Smooth muscle cell of the coronary artery (primary cell): ENCODE measurements around the gene ZXDA. TPM values are rescaled to one million over a fixed set of nuclear protein-coding genes. Genes with fewer than 3 reads are reported as not detected.

Source experiments
- total RNA-seq: library from RNA; depleted of rRNA; stranded (reverse); fragments of >200 nt; gene quantifications from 2 replicates; pipeline ENCODE4 v1.2.3, GENCODE V29; 2014; ENCODE audit warnings: low replicate concordance

The ZXDA gene, protein sequence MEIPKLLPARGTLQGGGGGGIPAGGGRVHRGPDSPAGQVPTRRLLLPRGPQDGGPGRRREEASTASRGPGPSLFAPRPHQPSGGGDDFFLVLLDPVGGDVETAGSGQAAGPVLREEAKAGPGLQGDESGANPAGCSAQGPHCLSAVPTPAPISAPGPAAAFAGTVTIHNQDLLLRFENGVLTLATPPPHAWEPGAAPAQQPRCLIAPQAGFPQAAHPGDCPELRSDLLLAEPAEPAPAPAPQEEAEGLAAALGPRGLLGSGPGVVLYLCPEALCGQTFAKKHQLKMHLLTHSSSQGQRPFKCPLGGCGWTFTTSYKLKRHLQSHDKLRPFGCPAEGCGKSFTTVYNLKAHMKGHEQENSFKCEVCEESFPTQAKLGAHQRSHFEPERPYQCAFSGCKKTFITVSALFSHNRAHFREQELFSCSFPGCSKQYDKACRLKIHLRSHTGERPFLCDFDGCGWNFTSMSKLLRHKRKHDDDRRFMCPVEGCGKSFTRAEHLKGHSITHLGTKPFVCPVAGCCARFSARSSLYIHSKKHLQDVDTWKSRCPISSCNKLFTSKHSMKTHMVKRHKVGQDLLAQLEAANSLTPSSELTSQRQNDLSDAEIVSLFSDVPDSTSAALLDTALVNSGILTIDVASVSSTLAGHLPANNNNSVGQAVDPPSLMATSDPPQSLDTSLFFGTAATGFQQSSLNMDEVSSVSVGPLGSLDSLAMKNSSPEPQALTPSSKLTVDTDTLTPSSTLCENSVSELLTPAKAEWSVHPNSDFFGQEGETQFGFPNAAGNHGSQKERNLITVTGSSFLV
- total RNA-seq: 3.8 and 4.2 TPM in 2 replicates

DNA sequence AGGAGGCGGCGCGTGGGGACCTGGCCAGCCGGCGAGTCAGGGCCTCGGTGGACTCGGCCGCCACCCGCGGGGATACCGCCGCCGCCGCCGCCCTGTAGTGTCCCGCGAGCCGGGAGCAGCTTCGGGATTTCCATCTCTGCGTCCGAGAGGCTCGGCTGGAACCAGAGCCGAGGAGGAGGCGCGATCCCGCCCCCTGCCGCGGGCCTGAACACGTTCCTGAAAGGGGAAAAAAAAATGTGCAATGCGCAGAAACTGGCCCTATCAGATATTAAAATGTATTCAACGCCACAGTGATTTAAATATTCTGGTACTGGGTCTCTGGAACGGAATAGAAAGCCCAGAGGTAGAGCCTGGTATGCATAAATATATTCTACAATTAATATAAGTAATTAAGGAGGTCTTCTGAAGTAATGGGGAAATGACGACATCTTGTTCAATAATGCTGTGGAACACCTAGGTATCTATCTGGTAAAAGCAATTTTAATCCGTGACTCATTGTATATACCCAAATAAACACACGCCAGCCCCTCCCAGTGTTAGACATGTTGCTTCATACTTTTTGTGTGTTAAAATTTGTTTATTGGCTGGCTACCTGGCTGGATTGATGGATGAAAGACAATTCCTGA is at the start of gene ZXDA:
ZXDA (minus strand) TSS at position 172 of the 626 bp plus-strand sequence; CDS start at position 134, 38 bp downstream.

Other genes starting within 250 kb of the ZXDA start
- gene NLRP2B, start 230.2 kb downstream of the ZXDA start, total RNA-seq: not detected in 2 replicates